ENCODE results near the gene DLGAP1.

DNA sequence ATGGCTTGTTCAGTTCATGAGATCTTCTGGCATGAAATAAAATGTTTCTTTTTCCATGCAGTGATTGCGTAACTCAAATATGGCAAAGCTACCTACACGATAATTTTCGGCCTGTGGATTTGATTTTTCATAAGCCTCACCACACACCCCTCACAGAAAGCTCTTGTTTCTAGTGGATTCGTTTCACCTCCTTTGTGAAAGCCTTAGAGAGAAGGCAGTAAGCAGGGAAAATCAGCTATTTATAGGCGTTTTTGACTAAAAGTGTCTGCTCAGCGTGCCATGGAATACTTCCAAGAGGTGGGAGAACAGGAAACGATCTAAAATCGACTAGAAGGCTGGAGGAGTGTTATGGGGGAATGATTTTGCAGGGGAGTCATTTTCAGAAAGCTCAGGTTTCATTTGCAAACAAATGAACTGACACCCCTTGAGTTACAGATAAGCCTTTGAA, 587.2 kb downstream of the DLGAP1 start:
- TF ChIP-seq, protein P1, sequence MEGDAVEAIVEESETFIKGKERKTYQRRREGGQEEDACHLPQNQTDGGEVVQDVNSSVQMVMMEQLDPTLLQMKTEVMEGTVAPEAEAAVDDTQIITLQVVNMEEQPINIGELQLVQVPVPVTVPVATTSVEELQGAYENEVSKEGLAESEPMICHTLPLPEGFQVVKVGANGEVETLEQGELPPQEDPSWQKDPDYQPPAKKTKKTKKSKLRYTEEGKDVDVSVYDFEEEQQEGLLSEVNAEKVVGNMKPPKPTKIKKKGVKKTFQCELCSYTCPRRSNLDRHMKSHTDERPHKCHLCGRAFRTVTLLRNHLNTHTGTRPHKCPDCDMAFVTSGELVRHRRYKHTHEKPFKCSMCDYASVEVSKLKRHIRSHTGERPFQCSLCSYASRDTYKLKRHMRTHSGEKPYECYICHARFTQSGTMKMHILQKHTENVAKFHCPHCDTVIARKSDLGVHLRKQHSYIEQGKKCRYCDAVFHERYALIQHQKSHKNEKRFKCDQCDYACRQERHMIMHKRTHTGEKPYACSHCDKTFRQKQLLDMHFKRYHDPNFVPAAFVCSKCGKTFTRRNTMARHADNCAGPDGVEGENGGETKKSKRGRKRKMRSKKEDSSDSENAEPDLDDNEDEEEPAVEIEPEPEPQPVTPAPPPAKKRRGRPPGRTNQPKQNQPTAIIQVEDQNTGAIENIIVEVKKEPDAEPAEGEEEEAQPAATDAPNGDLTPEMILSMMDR (conservative IDR thresholded peaks at IDR 0.05; ENCODE audit: low read depth, low read length): no peak
- TF ChIP-seq POLR2A (IDR thresholded peaks at IDR 0.05; ENCODE audit: low read depth, low read length) (no peak), MAFK (IDR thresholded peaks at IDR 0.05; ENCODE audit: low read depth, low read length) (no peak)
